Measurements from ENCODE around the gene ALDH3B2.

GRCh38 chr11:67645521-67646461 lies 28.6 kb downstream of the ALDH3B2 start:
- no peak for TF ChIP-seq CTCF (IDR thresholded peaks at IDR 0.05 in 2 of 3, conservative IDR thresholded peaks at IDR 0.05 in 1 of 3; ENCODE audit: borderline replicate concordance in 1 of 3, insufficient read depth in 1 of 3, low read depth in 2 of 3, low read length in 2 of 3)
- TF ChIP-seq ZNF274 (IDR thresholded peaks at IDR 0.05; ENCODE audit: low read depth, low read length), result no peak
- TF ChIP-seq POLR2A (IDR thresholded peaks at IDR 0.05; ENCODE audit: borderline replicate concordance, extremely low read depth, insufficient read depth, insufficient read length), result no peak
- no peak for TF ChIP-seq EZH2 (IDR thresholded peaks at IDR 0.05)
- TF ChIP-seq CEBPB (IDR thresholded peaks at IDR 0.05; ENCODE audit: low read depth), result no peak
- no peak for TF ChIP-seq SRF (IDR thresholded peaks at IDR 0.05; ENCODE audit: low read depth)
- TF ChIP-seq POLR2AphosphoS5 (IDR thresholded peaks at IDR 0.05; ENCODE audit: low read depth, low read length), result no peak
- no peak for TF ChIP-seq YY1 (IDR thresholded peaks at IDR 0.05; ENCODE audit: extremely low read depth, insufficient replicate concordance, low read depth, low read length)

Measured in HCT116 (cell line).